Naive B cell (primary cell): ENCODE results near the gene ARHGAP10. TPM values are rescaled to one million over a fixed set of nuclear protein-coding genes. Genes with fewer than 3 reads are reported as not detected.

Experiments
- ATAC-seq, 2 donors: fragments of 150-1000 bp; cut with Tn5 transposase; 2 replicates each; pipeline ENCODE4 v1.10.0; 2021; ENCODE audit warnings: low read depth in 2 of 2, mild to moderate bottlenecking in 2 of 2, moderate library complexity in 2 of 2
- DNase-seq: peaks from one replicate; pipeline ENCODE4 v3.0.0; 2022
- H3K27ac Mint-ChIP-seq, 6 donors: one replicate each; pipeline ENCODE4 v1.8.0; 2020 to 2022; ENCODE audit warnings: mild to moderate bottlenecking in 6 of 6, mixed read lengths in 6 of 6, moderate library complexity in 5 of 6, inconsistent platforms in 2 of 6
- H3K27me3 Mint-ChIP-seq, 3 donors: one replicate each; pipeline ENCODE4 v1.8.0; 2021 to 2022; ENCODE audit warnings: mixed read lengths in 3 of 3, mild to moderate bottlenecking in 1 of 3
- H3K36me3 Mint-ChIP-seq, 2 donors: one replicate each; pipeline ENCODE4 v1.8.0; 2020 to 2022; ENCODE audit warnings: mixed read lengths in 2 of 2, inconsistent platforms in 1 of 2, mild to moderate bottlenecking in 1 of 2
- H3K4me1 Mint-ChIP-seq, 3 donors: one replicate each; pipeline ENCODE4 v1.8.0; 2020 to 2022; ENCODE audit warnings: mixed read lengths in 3 of 3, inconsistent platforms in 1 of 3, mild to moderate bottlenecking in 1 of 3, moderate library complexity in 1 of 3
- H3K4me3 Mint-ChIP-seq, 8 donors: one replicate each; pipeline ENCODE4 v1.8.0; 2020 to 2022; ENCODE audit warnings: mild to moderate bottlenecking in 8 of 8, mixed read lengths in 8 of 8, moderate library complexity in 8 of 8, inconsistent platforms in 2 of 8
- H3K9me3 Mint-ChIP-seq, 7 donors: one replicate each; pipeline ENCODE4 v1.8.0; 2020 to 2022; ENCODE audit warnings: mixed read lengths in 7 of 7, mild to moderate bottlenecking in 5 of 7, inconsistent platforms in 2 of 7, moderate library complexity in 1 of 7
- polyA plus RNA-seq, 6 donors: library from polyadenylated mRNA; unstranded; fragments of 300-500 nt; fragmentation: Illumina TruSeq; gene quantifications; one replicate each; pipeline ENCODE4 v1.2.3, GENCODE V29; 2021; ENCODE audit warnings: low read depth in 6 of 6

The ARHGAP10 gene
- polyA plus RNA-seq, 6 donors from 2014 or later = 0.26 TPM; not detected in 5

DNA sequence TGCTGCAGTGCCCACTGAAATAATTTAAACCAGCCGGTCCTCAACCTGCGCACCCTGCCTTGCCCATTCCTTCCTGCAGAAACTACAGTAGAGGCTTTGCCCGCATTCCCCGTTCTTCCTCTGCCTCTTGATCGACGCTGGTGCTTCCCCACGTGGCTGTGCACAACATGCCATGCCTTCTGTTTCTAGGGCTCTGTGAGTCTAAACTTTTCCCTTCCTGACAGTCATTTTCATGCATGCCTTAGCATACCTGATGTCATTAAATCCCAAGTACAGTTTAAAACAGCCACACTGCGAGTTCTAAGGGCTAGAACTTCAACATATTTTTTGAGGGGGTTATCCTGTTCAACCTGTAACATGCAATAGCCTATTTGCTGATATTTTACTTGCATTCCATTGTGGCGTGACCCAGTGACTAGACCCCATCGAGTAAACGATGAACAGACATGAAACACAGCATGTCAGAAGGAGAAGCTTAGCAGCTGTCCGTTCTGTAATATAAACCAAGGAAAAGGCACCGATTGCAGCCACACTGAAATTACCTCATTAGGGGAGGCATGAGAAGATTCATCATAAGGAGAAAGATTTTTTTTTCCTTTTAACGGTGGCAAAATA lies 232.5 kb downstream of the ARHGAP10 start:
- no peak for DNase-seq

DNA sequence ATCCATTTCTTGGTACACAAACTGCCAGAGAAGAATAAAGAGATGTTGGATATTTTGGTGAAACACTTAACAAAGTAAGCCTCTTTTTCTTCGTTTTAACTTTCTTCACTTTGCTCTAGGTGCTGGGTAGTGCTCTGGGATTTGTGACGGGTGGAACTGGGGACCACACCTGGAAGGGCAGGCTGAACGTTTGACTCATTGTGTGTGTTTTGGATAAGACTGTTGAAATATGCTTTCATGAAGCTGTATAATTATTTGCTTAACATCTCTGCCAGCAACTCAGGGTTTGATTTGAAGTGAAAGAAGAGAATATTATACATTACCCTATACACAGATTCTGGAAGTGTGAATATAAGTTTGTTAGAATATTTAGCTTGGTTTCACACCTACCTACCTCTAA lies 233.2 kb downstream of the ARHGAP10 start:
- H3K36me3 Mint-ChIP-seq = no peaks in the 10 kb centered on the region
- no peak overlapping the region for H3K4me3 Mint-ChIP-seq
- peaks cover 0 to 8% (median 0%) of the 10 kb centered on the region in 7 donors for H3K9me3 Mint-ChIP-seq
- no peak for ATAC-seq
- no peak for DNase-seq
- H3K27me3 Mint-ChIP-seq = peaks cover 0 to 8% (median 0%) of the 10 kb centered on the region in 3 donors
- peaks cover 0 to 3% (median 0%) of the 10 kb centered on the region in 3 donors for H3K4me1 Mint-ChIP-seq
- no peak overlapping the region for H3K27ac Mint-ChIP-seq

More for the DNA sequence above, 232.5 kb downstream of the ARHGAP10 start:
- peaks cover 0 to 3% (median 0%) of the 10 kb centered on the region in 3 donors for H3K4me1 Mint-ChIP-seq
- no peak overlapping the region for H3K27ac Mint-ChIP-seq
- H3K9me3 Mint-ChIP-seq = peaks cover 0 to 8% (median 0%) of the 10 kb centered on the region in 7 donors
- no peaks in the 10 kb centered on the region for H3K36me3 Mint-ChIP-seq
- no peak for ATAC-seq
- no peak overlapping the region for H3K4me3 Mint-ChIP-seq
- peaks cover 0 to 8% (median 0%) of the 10 kb centered on the region in 3 donors for H3K27me3 Mint-ChIP-seq

DNA sequence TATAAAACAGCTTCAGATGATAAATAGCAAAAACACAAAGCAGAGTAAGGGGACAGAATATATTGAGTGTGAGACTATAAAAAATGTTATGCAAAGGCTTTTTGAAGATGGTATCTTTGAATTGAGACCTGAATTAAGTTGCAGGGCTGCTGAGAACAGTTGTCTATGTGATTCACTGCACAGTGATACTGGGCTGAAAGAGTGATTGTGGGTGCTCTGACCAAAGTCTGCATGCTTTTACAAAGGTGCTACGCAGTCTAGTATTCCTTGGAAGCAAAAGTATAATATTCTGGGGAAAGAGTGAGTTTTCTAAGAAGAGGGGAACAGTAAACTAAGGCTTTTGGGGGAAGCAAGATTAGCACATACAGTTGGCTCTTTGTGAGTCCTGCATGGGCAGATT lies 234.0 kb downstream of the ARHGAP10 start:
- Mint-ChIP-seq H3K27me3 (peaks cover 0 to 8% (median 0%) of the 10 kb centered on the region in 3 donors), H3K36me3 (no peaks in the 10 kb centered on the region), H3K4me3 (no peak overlapping the region), H3K9me3 (peaks cover 0 to 8% (median 0%) of the 10 kb centered on the region in 7 donors), H3K4me1 (peaks cover 0 to 3% (median 0%) of the 10 kb centered on the region in 3 donors), H3K27ac (no peak overlapping the region)
- DNase-seq (no peak), ATAC-seq (no peak)

DNA sequence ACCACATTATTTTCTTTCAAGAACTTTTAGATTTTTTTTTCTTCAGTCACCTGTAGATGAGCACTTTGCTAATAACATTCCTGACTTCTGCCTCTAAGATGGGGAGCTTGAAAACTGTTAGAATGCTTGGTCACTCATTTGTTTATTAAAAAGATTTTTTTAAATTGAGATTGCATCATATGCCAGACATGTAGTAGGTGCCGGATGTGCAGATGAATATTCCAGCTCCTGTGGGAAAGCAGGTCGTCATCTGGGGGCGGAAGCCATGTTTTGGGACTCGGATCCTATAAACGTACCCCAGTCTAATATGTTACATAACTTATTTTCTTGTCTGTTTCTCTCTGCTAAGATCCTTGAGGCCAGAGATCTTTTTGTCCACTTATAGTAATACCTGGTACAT lies 236.8 kb downstream of the ARHGAP10 start:
- Mint-ChIP-seq H3K4me1 (peaks cover 0 to 3% (median 0%) of the 10 kb centered on the region in 3 donors), H3K27me3 (peaks cover 0 to 8% (median under 1%) of the 10 kb centered on the region in 3 donors), H3K27ac (no peak overlapping the region), H3K4me3 (no peak overlapping the region), H3K9me3 (peaks cover 0 to 9% (median 0%) of the 10 kb centered on the region in 7 donors), H3K36me3 (no peaks in the 10 kb centered on the region)
- no peak for DNase-seq
- no peak for ATAC-seq

GRCh38 chr4:147969573-147970385 lies 237.9 kb downstream of the ARHGAP10 start:
- Mint-ChIP-seq H3K4me1 (no peaks in the 10 kb centered on the region), H3K36me3 (no peaks in the 10 kb centered on the region), H3K9me3 (peaks cover 0 to 5% (median 0%) of the 10 kb centered on the region in 7 donors), H3K27ac (no peak overlapping the region), H3K27me3 (peaks cover 0 to 3% (median 0%) of the 10 kb centered on the region in 3 donors), H3K4me3 (peak overlapping the region in 1 of 8 donors; percentile 6)
- DNase-seq (no peak), ATAC-seq (no peak)

DNA sequence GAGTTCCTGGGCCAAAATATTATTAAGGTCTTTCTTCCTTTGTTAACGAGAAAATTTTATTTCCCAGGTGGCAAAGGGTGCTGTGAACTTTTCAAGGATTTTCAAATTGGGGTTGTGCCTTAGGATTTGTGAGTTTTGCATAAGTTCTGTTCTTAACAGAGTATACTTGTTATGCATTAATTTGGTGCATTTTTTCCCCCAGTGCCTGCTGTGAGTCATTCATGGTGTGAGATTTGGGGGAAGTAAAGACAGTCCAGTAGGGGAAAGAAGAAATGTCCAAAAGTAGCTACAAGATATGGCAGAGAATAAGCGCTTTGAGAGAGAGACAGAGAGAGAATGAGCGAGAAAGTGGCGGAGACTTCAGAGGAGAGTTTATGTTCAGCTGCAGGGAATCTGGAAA lies 239.2 kb downstream of the ARHGAP10 start:
- Mint-ChIP-seq H3K27ac (peak overlapping the region in 1 of 6 donors; percentile 12), H3K36me3 (no peaks in the 10 kb centered on the region), H3K27me3 (peaks cover 0 to 3% (median 0%) of the 10 kb centered on the region in 3 donors), H3K4me3 (no peak overlapping the region), H3K4me1 (no peaks in the 10 kb centered on the region), H3K9me3 (peaks cover 0 to 5% (median 0%) of the 10 kb centered on the region in 7 donors)
- DNase-seq = no peak
- ATAC-seq = no peak

DNA sequence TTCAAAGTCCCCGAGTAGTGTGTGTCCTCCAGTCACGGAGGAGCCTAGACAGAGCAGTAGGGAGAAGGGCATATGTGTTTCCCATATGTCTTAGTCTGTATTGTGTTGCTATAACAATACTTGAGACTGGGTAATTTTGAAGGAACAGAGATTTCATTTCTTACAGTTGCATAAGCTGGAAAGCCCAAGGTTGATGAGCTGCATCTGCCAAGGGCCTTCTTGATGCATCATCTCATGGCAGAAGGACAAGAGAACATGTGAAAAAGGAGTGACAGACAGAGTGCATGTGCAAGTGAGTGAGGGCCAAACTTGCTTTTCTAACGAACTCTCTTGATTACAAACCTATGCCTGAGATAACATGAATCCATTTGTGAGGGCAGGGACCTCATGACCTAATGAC lies 243.4 kb downstream of the ARHGAP10 start:
- peaks cover 0 to 5% (median 0%) of the 10 kb centered on the region in 7 donors for H3K9me3 Mint-ChIP-seq
- no peak overlapping the region for H3K4me3 Mint-ChIP-seq
- H3K36me3 Mint-ChIP-seq = no peaks in the 10 kb centered on the region
- H3K27ac Mint-ChIP-seq = no peak overlapping the region
- DNase-seq (no peak), ATAC-seq (no peak)
- no peaks in the 10 kb centered on the region for H3K4me1 Mint-ChIP-seq
- H3K27me3 Mint-ChIP-seq = peaks cover 0 to 3% (median under 1%) of the 10 kb centered on the region in 3 donors

- Mint-ChIP-seq H3K4me1 (no peaks in the 10 kb centered on the region), H3K4me3 (no peak overlapping the region), H3K27ac (no peak overlapping the region), H3K36me3 (no peaks in the 10 kb centered on the region), H3K9me3 (peaks cover 0 to 3% (median 0%) of the 10 kb centered on the region in 7 donors), H3K27me3 (peaks cover 0 to 9% (median 3%) of the 10 kb centered on the region in 3 donors)
- ATAC-seq (no peak), DNase-seq (no peak)
These were observed 244.3 kb downstream of the ARHGAP10 start for GRCh38 chr4:147975933-147976928.

- Mint-ChIP-seq H3K4me1 (no peaks in the 10 kb centered on the region), H3K4me3 (no peak overlapping the region), H3K27me3 (peaks cover 6 to 9% (median 7%) of the 10 kb centered on the region in 3 donors), H3K36me3 (no peaks in the 10 kb centered on the region), H3K9me3 (no peaks in the 10 kb centered on the region), H3K27ac (no peak overlapping the region)
- no peak for ATAC-seq
- no peak for DNase-seq
These were observed 248.7 kb downstream of the ARHGAP10 start for GRCh38 chr4:147980586-147980985.

GRCh38 chr4:147981305-147981704 lies 249.4 kb downstream of the ARHGAP10 start:
- Mint-ChIP-seq H3K27ac (no peak overlapping the region), H3K9me3 (no peaks in the 10 kb centered on the region), H3K4me3 (no peak overlapping the region), H3K27me3 (peaks cover 6 to 9% (median 7%) of the 10 kb centered on the region in 3 donors), H3K36me3 (no peaks in the 10 kb centered on the region), H3K4me1 (no peaks in the 10 kb centered on the region)
- DNase-seq (no peak), ATAC-seq (no peak)

- peak in 1 of 2 donors; percentile 13 for ATAC-seq
- Mint-ChIP-seq H3K4me1 (peaks cover 0 to 5% (median 0%) of the 10 kb centered on the region in 3 donors), H3K4me3 (no peak overlapping the region), H3K27ac (peak overlapping the region in 1 of 6 donors; percentile 72), H3K36me3 (no peaks in the 10 kb centered on the region), H3K27me3 (peaks cover 6 to 9% (median 7%) of the 10 kb centered on the region in 3 donors), H3K9me3 (no peaks in the 10 kb centered on the region)
- DNase-seq = no peak
These were observed 252.3 kb downstream of the ARHGAP10 start for GRCh38 chr4:147984065-147984777.

DNA sequence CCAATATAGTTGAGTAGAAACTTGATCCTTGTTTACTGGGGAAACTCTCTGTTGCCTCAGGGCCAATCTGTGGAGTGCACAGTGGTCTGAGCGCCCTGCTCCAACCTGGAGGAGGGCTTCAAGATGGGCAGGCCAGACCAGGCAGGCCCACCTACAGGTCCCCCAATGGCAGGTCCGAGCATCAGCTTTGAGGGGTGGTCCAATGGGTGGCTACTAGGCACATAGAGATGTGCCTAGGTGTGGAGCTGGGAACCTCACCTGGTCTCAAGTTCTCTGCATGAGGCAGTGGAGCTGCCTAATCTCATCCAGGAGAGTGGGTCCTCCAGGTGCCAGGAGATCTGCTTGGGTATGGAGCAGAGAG lies 252.9 kb downstream of the ARHGAP10 start:
- DNase-seq (no peak), ATAC-seq (no peak)
- H3K27ac Mint-ChIP-seq = peak overlapping the region in 1 of 6 donors; percentile 33
- H3K9me3 Mint-ChIP-seq = no peaks in the 10 kb centered on the region
- peaks cover 0 to 5% (median 0%) of the 10 kb centered on the region in 3 donors for H3K4me1 Mint-ChIP-seq
- peaks cover 6 to 9% (median 7%) of the 10 kb centered on the region in 3 donors for H3K27me3 Mint-ChIP-seq
- no peak overlapping the region for H3K4me3 Mint-ChIP-seq
- no peaks in the 10 kb centered on the region for H3K36me3 Mint-ChIP-seq
